ENCODE results near the gene IRF6. TPM values are rescaled to one million over a fixed set of nuclear protein-coding genes. Genes with fewer than 3 reads are reported as not detected.

IRF6 gene
- total RNA-seq, 4 donors from 2014 or later = 94.8 to 110 (median 98.6) TPM

- 62 to 63% methylated on average over 6 of the region's 6 CpGs for WGBS, 2 donors
- H3K9me3 ChIP-seq = no peaks in the 10 kb centered on the region
- peak in 5 of 6 experiments; percentile 10 to 66 (median 29) for TF ChIP-seq CTCF (IDR thresholded peaks at IDR 0.05)
- TF ChIP-seq POLR2A (IDR thresholded peaks at IDR 0.05) = no peak
- no peak overlapping the region for H3K27ac ChIP-seq
- H3K4me3 ChIP-seq = no peak overlapping the region
- DNase-seq = no peak
- intact Hi-C loops (cut with DNase I) = no loop called here
- H3K4me1 ChIP-seq = no peaks in the 10 kb centered on the region
- peaks cover 18 to 100% (median 38%) of the 10 kb centered on the region in 3 donors for H3K36me3 ChIP-seq
- H3K27me3 ChIP-seq = no peaks in the 10 kb centered on the region
Measured at GRCh38 chr1:209850342-209850979, 44.5 kb upstream of the IRF6 start.

GRCh38 chr1:209849388-209849787 lies 43.4 kb upstream of the IRF6 start:
- intact Hi-C loops (cut with DNase I) = no loop called here
- Histone ChIP-seq H3K27me3 (no peaks in the 10 kb centered on the region), H3K36me3 (peaks cover 13 to 100% (median 43%) of the 10 kb centered on the region in 3 donors), H3K27ac (no peak overlapping the region), H3K4me1 (no peaks in the 10 kb centered on the region), H3K4me3 (no peak overlapping the region), H3K9me3 (no peaks in the 10 kb centered on the region)
- no peak for TF ChIP-seq CTCF (IDR thresholded peaks at IDR 0.05)
- DNase-seq = no peak
- 81 to 98% methylated on average over 5 of the region's 5 CpGs for WGBS, 2 donors

DNA sequence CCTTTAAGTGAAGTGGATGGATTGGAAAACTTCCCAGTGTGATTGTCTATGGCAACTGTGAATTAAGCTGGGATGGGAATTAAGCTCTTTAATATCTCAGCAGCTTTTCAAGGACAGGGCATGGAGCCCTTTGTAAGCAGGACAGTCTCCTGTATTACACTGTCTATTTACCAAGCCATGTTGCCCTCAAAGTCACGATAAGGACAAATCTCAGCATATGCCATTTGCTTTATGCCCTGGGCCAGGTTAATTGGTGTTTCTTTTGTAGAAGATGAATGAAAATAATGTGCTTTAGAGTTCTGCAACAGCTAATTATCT lies 39.4 kb upstream of the IRF6 start:
- intact Hi-C loops (cut with DNase I) = no loop called here
- Histone ChIP-seq H3K4me1 (peaks cover 0 to 4% (median 2%) of the 10 kb centered on the region in 3 donors), H3K9me3 (no peaks in the 10 kb centered on the region), H3K27me3 (no peaks in the 10 kb centered on the region), H3K4me3 (no peak overlapping the region), H3K27ac (no peak overlapping the region), H3K36me3 (peaks cover 19 to 100% (median 52%) of the 10 kb centered on the region in 3 donors)
- 50 to 77% methylated on average over 1 of the region's 1 CpG for WGBS, 2 donors
- DNase-seq = no peak
- TF ChIP-seq CTCF (IDR thresholded peaks at IDR 0.05) = no peak
- no peak for TF ChIP-seq POLR2A (IDR thresholded peaks at IDR 0.05)

DNA sequence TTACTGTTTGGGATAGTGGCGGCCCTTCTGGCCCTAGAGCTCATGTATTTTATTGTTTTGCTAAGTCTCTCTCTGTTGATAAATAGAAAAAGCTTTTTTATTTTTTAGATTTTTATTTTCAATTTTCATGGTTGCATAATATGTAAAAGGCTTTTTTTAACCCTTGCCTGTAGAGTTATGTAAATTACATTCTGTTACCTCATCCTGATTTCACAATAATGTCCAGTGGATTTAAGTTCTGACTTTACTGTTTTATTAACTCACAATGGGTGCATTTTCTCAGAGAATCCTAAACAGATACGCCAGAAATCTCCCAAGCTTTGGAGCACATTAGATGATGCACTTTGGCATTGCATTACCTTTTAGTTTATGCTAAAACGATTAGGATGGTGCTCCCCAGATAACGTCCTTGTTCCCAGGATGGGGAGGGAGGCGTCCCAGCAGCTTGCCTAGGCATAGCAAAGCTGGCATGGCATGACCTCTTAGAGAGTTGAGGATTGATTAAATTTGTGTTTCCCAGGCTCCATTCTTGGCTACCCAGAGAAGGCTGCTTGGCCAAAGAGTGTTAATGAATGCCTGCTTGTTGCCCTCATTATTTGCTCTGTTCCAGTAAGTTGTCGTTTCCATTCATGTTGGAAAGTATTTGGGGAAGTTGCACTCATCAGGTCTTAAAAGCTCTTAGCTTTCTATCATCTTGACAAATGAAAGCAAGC lies 38.9 kb upstream of the IRF6 start:
- peaks cover 17 to 100% (median 46%) of the 10 kb centered on the region in 3 donors for H3K36me3 ChIP-seq
- no peak for DNase-seq

More for the DNA sequence above, 38.9 kb upstream of the IRF6 start:
- TF ChIP-seq CTCF (IDR thresholded peaks at IDR 0.05) (no peak), POLR2A (IDR thresholded peaks at IDR 0.05) (no peak)
- WGBS, 2 donors = 71 to 76% methylated on average over 5 to 6 of the region's 6 CpGs
- intact Hi-C loops (cut with DNase I) = no loop called here
- Histone ChIP-seq H3K27ac (no peak overlapping the region), H3K9me3 (no peaks in the 10 kb centered on the region), H3K4me1 (peaks cover 0 to 8% (median 7%) of the 10 kb centered on the region in 3 donors), H3K27me3 (no peaks in the 10 kb centered on the region), H3K4me3 (no peak overlapping the region)

All from esophagus squamous epithelium (tissue), 5 donors.